HPDE6-E6E7 (cell line): Measurements from ENCODE around the gene CIB2.

Experiments used
- DNase-seq: peaks from one replicate; pipeline ENCODE4 v3.0.0; 2011; ENCODE audit warnings: missing footprints; ENCODE audit errors: extremely low spot score

CIB2 gene

GRCh38 chr15:78107471-78107870, 23.8 kb downstream of the CIB2 start:
- DNase-seq: no peak

DNA sequence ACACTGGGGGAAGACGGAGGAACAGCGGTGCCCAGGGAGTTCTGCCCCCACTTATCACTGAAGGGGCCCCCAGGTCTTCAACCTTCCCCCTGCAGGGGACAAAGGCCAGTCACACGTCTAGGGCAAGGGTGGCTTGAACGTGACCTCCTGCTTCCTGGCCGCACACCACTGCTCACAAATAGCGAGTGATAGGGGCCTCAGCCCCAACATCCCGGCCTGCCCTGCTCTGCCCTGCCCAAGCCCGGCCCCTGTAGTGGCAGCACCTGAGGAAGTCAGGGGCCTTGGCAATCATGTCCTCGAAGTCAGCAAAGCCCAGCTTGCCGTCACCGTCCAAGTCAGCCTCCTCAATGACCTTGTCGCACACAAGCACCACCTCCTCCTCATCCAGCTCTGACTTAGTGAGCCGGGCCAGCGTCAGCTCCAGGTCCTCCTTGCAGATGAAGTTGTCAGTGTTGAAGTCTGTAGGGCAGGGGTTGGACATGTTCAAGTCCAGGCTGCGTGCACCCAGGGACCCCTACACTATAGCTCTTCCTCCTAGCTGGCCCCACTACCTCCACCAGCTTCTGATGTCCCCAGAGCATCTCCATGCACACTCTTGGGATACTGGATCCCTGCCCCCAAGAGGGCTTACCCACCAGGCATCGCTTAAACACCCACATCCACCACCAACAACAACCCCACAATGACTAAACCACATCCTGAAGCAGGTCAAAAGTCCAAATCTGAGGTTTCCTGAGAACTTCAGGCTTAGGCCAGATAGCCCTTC, 25.6 kb downstream of the CIB2 start:
- no peak for DNase-seq

DNA sequence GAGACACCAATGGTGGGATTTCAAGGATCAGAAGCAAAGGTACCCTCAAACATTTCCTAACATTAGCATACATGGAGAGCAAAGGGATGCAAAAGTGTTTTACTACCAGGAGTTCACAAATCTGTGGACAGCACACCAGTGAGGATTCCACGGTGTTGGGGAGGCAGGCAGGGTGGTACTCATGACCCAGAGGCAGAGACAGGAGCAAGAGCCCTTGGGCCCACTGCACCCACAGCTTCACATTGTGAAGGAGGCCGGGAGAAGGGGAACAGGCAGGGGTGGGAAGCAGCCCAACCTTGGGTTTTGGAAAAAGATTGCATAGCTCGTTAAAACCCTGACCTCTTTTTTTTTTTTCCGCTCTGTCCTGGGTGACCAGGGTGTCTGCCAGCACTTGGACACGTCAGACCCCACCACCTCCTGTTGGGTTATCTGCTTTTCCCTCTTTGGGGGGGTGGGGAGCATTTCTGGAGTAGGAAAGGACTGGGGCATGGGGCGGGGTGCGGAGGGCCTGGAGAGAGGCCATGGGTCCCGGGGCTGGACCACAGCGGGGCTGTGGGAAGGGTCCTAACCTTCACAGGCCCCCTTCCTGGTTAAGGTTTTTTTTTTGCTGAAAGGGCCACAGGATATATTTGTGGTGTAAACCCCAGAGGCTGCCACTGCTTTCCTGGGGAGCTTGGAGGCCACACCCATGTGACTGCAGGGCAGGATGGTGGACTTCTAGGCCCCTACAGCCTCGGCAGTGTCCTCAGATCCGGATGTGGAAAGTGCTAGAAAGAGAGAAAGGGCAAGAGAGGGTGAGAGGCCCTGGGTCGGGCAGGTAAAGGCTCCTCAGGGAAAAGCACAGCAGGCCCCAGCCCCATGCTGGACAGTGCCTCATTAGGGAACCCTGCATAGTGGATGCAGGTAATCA, 26.4 kb downstream of the CIB2 start:
- DNase-seq: no peak

DNA sequence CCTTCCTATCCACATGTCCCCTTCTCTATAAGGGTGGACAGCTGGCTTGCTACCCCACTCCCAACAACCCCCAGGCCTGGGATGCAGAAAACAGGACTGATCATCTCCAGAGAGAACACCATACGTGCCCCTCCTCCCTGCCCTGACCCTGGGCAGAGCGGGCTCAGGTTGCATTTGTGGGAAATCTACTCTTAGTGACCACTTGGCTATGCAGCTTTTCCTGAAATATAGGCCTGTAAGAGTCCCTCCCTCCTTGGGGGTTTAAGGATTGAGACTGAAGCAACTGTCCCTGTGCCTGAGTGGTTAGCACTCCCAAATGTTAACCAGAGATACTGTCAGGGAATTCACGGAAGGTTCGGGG, 27.1 kb downstream of the CIB2 start:
- no peak for DNase-seq

DNA sequence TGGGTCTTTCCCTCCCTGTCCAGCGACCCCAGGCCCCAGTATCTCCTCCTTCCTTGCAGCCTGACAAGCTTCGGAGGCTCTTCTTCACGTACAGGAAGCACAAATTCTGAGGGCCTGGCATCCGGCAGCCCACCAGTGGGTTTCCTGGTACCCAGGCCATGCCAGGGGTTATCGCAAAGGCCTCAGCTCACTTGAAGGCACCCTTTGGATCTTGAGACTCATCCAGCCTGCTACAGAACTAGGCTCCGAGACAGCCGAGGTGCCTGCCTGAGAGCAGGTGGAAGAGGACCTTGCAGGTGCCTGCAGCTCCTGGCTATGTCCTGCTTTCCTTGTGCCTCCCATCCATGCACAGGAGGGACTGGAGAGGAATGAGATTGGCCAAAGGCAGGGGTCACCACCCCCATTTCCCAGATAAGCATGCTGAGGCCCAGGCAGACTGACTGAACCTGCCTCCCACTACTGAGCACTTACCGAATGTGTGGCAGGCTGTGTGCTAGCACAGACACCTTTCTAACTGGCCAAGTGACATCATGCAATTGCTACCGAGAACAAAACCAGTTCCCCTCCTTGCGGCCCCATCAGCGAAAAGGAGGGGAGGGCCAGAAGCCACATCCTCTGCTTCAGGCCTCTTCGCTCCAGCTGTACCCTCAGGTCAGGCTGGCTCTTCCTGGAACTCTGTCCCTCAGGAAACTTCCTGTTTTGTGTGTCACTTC, 27.7 kb downstream of the CIB2 start:
- no peak for DNase-seq

DNA sequence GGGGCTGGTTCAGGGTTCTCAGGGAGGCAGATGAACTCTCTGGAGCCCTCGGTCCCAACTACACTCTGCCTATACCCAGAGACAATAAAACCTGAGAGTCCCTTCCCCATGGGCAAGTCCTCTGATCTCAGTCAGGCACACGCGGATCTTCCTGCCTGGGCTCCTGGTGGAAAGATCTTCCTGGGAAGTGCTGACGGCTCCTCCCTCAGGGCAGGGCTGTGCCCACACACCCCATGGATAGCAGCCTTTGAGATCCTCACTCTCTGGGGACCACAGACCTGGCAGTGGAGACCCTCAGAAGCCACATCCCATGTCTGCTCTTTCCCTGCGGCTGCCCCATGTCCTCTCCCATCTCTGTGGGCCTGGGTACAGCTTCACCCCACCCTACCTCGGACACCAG, 28.5 kb downstream of the CIB2 start:
- DNase-seq: no peak

DNA sequence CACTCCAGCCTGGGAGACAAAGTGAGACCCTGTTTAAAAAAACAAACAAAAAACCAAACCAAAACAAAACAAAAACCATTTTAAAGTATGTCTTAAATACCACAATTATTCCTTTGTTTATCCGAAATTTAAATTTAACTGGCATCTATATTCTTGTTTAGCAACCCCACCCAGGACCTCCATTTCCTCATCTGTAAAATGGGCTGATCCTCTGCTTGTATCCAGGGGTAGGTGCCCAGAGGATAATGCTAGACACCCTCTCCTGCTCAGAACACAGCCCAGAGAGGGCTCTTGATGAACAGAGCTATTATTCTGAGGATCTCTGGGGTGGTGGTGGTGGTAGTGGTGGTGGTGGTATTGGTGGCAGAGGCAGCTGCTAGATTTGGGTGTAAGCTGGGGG, 29.0 kb downstream of the CIB2 start:
- DNase-seq: no peak

- no peak for DNase-seq
Measured at GRCh38 chr15:78101423-78102105, 29.7 kb downstream of the CIB2 start.

DNA sequence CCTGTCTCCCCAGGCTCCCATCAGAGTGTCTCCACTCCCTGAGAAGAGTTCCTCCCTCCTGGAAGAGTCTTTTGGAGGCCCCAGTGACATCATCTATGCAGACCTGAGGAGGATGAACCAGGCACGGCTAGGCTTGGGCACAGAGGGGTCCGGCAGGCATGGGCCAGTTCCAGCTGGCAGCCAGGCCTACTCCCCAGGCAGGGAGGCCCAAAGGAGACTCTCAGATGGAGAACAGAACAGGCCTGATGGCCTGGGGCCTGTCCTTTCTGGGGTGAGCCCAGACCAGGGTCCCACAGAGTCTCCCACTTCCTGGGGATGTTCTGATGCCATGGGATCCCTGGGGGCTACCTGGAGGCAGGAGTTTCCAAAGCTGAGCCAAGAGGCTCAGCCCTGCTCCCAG, 30.4 kb downstream of the CIB2 start:
- DNase-seq: no peak

DNA sequence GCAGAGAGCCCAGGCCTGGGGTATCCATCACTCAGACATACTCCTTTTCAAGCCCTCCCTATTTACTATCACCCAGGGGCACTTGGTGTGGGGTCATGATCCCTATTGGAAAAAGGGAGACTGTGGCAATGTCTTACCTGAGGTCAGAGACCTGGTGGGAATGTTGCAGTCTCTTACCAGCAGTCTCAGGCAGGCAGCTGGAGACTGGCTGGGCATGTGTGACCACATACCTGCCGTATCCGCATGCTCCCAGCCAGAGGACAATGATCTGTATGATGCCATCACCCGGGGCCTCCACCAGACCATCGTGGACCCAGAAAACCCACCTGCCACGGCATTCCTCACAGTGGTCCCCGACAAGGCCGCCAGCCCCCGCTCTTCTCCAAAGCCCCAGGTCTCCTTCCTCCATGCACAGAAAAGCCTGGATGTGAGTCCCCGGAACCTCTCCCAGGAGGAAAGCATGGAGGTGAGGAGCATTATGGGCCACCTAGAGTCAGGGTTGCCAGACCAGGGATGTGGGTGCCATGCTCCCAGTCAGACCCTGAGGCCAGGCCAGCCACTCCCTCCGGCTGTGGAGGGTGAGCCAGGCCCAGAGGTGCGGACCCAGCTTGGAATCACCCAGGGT, 33.0 kb downstream of the CIB2 start:
- no peak for DNase-seq

DNA sequence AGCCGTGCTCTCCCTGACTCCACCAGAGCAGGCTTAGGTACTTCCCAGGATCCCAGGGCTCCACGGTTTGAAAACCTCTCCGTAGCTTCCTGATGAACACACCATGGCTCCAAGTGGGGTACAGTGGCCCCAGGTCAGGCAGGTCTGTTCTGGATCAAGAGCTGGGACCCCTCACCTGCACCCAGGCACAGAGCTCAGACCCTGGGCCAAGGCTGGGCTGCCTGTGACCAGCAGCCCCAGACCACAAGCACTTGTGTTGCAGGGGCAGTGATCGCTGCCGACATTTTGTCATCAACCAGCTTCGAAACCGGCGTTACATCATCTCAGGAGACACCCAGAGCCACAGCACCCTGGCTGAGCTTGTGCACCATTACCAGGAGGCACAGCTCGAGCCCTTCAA, 33.6 kb downstream of the CIB2 start:
- no peak for DNase-seq

- no peak for DNase-seq
Measured at GRCh38 chr15:78093242-78094020, 37.8 kb downstream of the CIB2 start.

GRCh38 chr15:78092261-78093041, 38.8 kb downstream of the CIB2 start, which contains the start of gene SH2D7:
Gene SH2D7, plus strand, starts transcription at chr15:78092561. Its CDS starts 24 bp downstream, at chr15:78092585.
- DNase-seq: no peak

DNA sequence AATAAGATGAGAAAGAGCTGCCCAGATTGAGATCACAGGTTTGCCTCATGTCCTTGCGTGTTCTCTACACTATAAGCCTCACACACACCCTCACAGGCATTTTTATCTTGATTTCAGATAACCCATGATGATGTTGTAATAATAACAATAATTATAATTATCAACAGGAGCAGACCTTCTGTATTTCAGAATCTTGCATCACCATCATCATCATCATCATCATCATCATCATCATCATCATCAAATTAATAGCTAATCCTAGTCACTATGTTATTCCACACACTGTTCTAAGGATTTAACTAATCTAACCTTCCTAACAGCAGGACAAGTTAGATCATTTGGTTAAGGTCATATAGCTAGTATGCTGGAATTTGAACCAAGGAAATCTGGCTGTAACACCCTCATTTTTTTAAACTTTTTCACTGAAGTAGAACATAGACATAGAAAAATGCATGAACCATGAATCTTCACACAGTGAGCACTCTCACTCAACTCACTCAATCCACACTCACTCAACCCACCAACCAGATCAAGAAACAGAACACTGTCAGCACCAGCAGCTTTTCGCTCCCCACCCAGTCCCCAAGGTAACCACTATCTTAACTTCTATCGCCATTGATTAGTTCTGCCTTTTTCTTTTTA, 40.7 kb downstream of the CIB2 start:
- no peak for DNase-seq

DNA sequence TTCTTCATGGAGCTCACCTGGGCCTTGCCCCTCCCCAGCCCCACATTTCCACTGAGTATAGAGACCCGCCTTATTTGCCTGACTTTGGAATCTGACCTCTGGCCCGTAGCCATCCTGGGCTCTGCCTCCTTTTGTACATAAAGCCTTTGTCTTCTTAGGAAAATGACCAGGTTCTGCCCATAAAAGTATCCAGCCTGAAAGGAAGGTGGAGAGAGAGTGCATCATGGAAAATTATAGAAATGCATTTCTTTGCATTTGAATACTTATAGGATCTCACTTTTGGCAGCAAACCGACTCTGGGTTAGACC, 42.5 kb downstream of the CIB2 start:
- DNase-seq: no peak

DNA sequence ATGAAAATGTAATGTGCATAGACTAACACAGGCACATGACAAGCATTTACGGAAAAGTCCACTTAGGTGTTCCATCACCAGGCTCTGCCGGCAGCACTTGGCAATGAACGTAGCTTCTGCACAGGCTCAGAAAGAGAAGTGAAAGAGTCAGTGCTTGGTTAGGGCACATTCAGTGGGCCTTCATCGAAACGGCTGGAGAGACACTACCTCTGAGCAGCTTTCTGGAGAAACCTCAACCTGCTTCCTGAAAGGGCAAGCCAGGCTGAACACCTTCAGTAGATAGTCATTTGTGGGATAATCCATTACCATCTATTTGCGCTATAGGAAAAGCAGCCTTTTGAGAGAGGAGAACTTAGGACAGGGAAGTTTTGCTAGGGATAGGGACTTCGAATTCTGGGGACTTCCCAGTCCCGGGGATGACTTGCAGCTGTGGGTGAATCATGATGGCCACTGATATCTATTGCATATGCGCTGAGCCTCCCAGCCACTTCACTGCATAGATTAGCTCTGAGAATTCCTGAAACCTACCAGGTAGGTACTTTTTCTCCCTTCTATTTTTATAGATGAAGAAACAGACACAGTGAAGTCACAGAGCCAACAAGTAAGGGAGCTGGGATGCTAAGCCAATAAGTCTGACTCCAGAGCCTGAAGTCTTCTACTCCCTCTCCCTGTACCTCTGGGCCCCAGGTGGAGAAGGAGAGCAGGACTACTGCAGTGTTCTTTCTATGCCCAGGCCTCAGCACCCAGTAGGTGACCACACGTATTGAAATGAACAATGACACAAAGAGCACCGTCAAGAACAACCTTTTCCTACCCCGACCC, 43.1 kb downstream of the CIB2 start:
- DNase-seq: no peak

GRCh38 chr15:78085928-78086327, 45.3 kb downstream of the CIB2 start:
- no peak for DNase-seq

GRCh38 chr15:78084449-78084750, 46.8 kb downstream of the CIB2 start:
- DNase-seq: no peak
